CD4-positive, alpha-beta T cell treated with Interleukin-10 for 1 hour (primary cell): ENCODE results near the gene DLG2.
A peak's percentile ranks its signal among the peaks of the same experiment; 100 is the strongest.

Source experiments
- DNase-seq: peaks from one replicate; pipeline ENCODE4 v3.0.0-alpha.2; 2020

DLG2 gene

GRCh38 chr11:84608837-84609196 lies 1018.3 kb downstream of the DLG2 start:
- DNase-seq: no peak

GRCh38 chr11:84607975-84608836 lies 1018.9 kb downstream of the DLG2 start:
- DNase-seq: no peak

GRCh38 chr11:84594602-84595001 lies 1032.5 kb downstream of the DLG2 start:
- DNase-seq: no peak

- DNase-seq: no peak
These were observed 1037.0 kb downstream of the DLG2 start for GRCh38 chr11:84590106-84590505.

- DNase-seq: no peak
These were observed 1038.9 kb downstream of the DLG2 start for GRCh38 chr11:84588131-84588829.

GRCh38 chr11:84583106-84583505 lies 1044.0 kb downstream of the DLG2 start:
- DNase-seq: no peak

- no peak for DNase-seq
These were observed 1046.1 kb downstream of the DLG2 start for GRCh38 chr11:84581083-84581482.

- DNase-seq: no peak
These were observed 1046.7 kb downstream of the DLG2 start for GRCh38 chr11:84580428-84580827.

GRCh38 chr11:84573868-84574267 lies 1053.3 kb downstream of the DLG2 start:
- DNase-seq: no peak

GRCh38 chr11:84566671-84567070 lies 1060.5 kb downstream of the DLG2 start:
- no peak for DNase-seq

- DNase-seq: no peak
These were observed 1062.3 kb downstream of the DLG2 start for GRCh38 chr11:84564867-84565184.

- peak; percentile 6 for DNase-seq
These were observed 1062.8 kb downstream of the DLG2 start for GRCh38 chr11:84564180-84564866.

GRCh38 chr11:84563356-84563755 lies 1063.8 kb downstream of the DLG2 start:
- no peak for DNase-seq

- DNase-seq: no peak
These were observed 1066.9 kb downstream of the DLG2 start for GRCh38 chr11:84560206-84560605.

GRCh38 chr11:84558085-84558905 lies 1068.8 kb downstream of the DLG2 start:
- no peak for DNase-seq

- DNase-seq: no peak
These were observed 1074.4 kb downstream of the DLG2 start for GRCh38 chr11:84552791-84553190.

- DNase-seq: no peak
These were observed 1077.9 kb downstream of the DLG2 start for GRCh38 chr11:84549217-84549616.

- no peak for DNase-seq
These were observed 1082.6 kb downstream of the DLG2 start for GRCh38 chr11:84544566-84544965.

GRCh38 chr11:84543367-84544159 lies 1083.6 kb downstream of the DLG2 start:
- no peak for DNase-seq

- DNase-seq: no peak
These were observed 1085.3 kb downstream of the DLG2 start for GRCh38 chr11:84541731-84542340.

GRCh38 chr11:84536456-84536855 lies 1090.7 kb downstream of the DLG2 start:
- no peak for DNase-seq

- DNase-seq: no peak
These were observed 1094.8 kb downstream of the DLG2 start for GRCh38 chr11:84532364-84532763.
